SK-N-SH treated with all-trans-retinoic acid at 6 μM for 48 hours (cell line): Measurements from ENCODE around the gene ANAPC13.

Experiments
- ATAC-seq: fragments of 200-7000 bp; cut with Tn5 transposase; 3 replicates; pipeline ENCODE4 v1.9.1; 2020; ENCODE audit warnings: mild to moderate bottlenecking, moderate library complexity
- ARNTL ChIP-seq: fragments of 450-650 bp; formaldehyde crosslinking; IDR thresholded peaks from 2 replicates; pipeline ENCODE4 v1.5.0; 2020; ENCODE audit warnings: low read depth, mild to moderate bottlenecking, moderate library complexity, borderline replicate concordance
- BACH2 ChIP-seq: fragments of 250-450 bp; sonication (Bioruptor Pico); IDR thresholded peaks from 2 replicates; pipeline ENCODE4 v1.9.0; 2021; ENCODE audit warnings: mild to moderate bottlenecking, borderline replicate concordance
- CREB5 ChIP-seq: fragments of 250-450 bp; sonication (Bioruptor Pico); IDR thresholded peaks from 2 replicates; pipeline ENCODE4 v1.5.1; 2020; ENCODE audit warnings: low read depth, mild to moderate bottlenecking, moderate library complexity
- CSDC2 ChIP-seq: fragments of 250-450 bp; sonication (Bioruptor Pico); IDR thresholded peaks from 2 replicates; pipeline ENCODE4 v1.5.0; 2020; ENCODE audit warnings: mild to moderate bottlenecking, moderate library complexity
- CSRNP3 ChIP-seq: fragments of 250-450 bp; sonication (Bioruptor Pico); IDR thresholded peaks from 2 replicates; pipeline ENCODE4 v1.5.1; 2021; ENCODE audit warnings: mild to moderate bottlenecking, moderate library complexity
- ESRRG ChIP-seq: fragments of 250-450 bp; sonication (Bioruptor Pico); IDR thresholded peaks from 2 replicates; pipeline ENCODE4 v1.6.1; 2021; ENCODE audit warnings: mild to moderate bottlenecking
- GLIS3 ChIP-seq: fragments of 250-450 bp; sonication (Bioruptor Pico); IDR thresholded peaks from 2 replicates; pipeline ENCODE4 v1.5.0; 2020; ENCODE audit warnings: mild to moderate bottlenecking, moderate library complexity
- ISL1 ChIP-seq: fragments of 250-450 bp; sonication (Bioruptor Pico); IDR thresholded peaks from 2 replicates; pipeline ENCODE4 v2.1.2; 2022; ENCODE audit warnings: mild to moderate bottlenecking, moderate library complexity
- OSR1 ChIP-seq: fragments of 250-450 bp; sonication (Bioruptor Pico); IDR thresholded peaks from 2 replicates; pipeline ENCODE4 v1.8.0; 2022; ENCODE audit warnings: moderate library complexity, mild to moderate bottlenecking, inconsistent platforms
- PPARA ChIP-seq: fragments of 250-450 bp; sonication (Bioruptor Pico); IDR thresholded peaks from 2 replicates; pipeline ENCODE4 v1.5.0; 2020; ENCODE audit warnings: mild to moderate bottlenecking, borderline replicate concordance
- RARB ChIP-seq: fragments of 250-450 bp; sonication (Bioruptor Pico); IDR thresholded peaks from 2 replicates; pipeline ENCODE4 v1.8.0; 2021; ENCODE audit warnings: mild to moderate bottlenecking, moderate library complexity
- SNAI2 ChIP-seq: fragments of 250-450 bp; sonication (Bioruptor Pico); IDR thresholded peaks from 2 replicates; pipeline ENCODE4 v1.5.0; 2020; ENCODE audit warnings: mild to moderate bottlenecking, moderate library complexity
- TCF4 ChIP-seq: fragments of 250-450 bp; sonication (Bioruptor Pico); IDR thresholded peaks from 2 replicates; pipeline ENCODE4 v1.8.0; 2021; ENCODE audit warnings: mild to moderate bottlenecking, moderate library complexity, borderline replicate concordance
- TOX ChIP-seq: fragments of 250-450 bp; sonication (Bioruptor Pico); IDR thresholded peaks from 2 replicates; pipeline ENCODE4 v1.8.0; 2021; ENCODE audit warnings: mild to moderate bottlenecking, moderate library complexity, borderline replicate concordance
- ZC3H10 ChIP-seq: fragments of 250-450 bp; sonication (Bioruptor Pico); IDR thresholded peaks from 2 replicates; pipeline ENCODE4 v1.5.1; 2021; ENCODE audit warnings: mild to moderate bottlenecking, moderate library complexity
- ZFP3 ChIP-seq: fragments of 250-450 bp; sonication (Bioruptor Pico); IDR thresholded peaks from 2 replicates; pipeline ENCODE4 v1.5.0; 2020; ENCODE audit warnings: mild to moderate bottlenecking, moderate library complexity
- ZFP30 ChIP-seq: fragments of 450-650 bp; formaldehyde crosslinking; IDR thresholded peaks from 2 replicates; pipeline ENCODE4 v1.5.0; 2022; ENCODE audit warnings: mild to moderate bottlenecking, moderate library complexity
- ZNF70 ChIP-seq: fragments of 450-650 bp; formaldehyde crosslinking; IDR thresholded peaks from 2 replicates; pipeline ENCODE4 v1.5.0; 2020; ENCODE audit warnings: mild to moderate bottlenecking, moderate library complexity
- TF ChIP-seq, protein P1 (sequence below): fragments of 250-450 bp; sonication (Bioruptor Pico); IDR thresholded peaks from 2 replicates; pipeline ENCODE4 v1.8.0; 2021; ENCODE audit warnings: low read depth, mild to moderate bottlenecking, moderate library complexity, borderline replicate concordance
- TF ChIP-seq, protein P2 (sequence below): fragments of 250-450 bp; sonication (Bioruptor Pico); IDR thresholded peaks from 2 replicates; pipeline ENCODE4 v1.5.0; 2020; ENCODE audit warnings: mild to moderate bottlenecking, moderate library complexity

Gene ANAPC13

DNA sequence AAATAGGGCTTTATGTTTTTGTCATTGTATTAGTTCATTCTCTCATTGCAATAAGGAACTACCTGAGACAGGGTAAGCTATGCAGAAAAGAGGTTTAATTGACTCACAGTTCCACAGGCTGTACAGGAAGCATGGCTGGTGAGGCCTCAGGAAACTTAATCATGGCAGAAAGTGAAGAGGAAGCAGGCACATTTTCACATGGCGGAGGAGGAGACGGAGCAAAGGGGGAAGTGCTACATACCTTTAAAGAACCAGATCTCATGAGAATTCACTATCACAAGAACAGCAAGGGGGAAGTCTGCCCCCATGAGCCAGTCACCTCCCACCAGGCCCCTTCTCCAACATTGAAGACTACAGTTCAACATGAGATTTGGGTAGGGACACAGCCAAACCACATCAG lies 25.7 kb upstream of the ANAPC13 start:
- no peak for ATAC-seq
- TF ChIP-seq, protein P1, sequence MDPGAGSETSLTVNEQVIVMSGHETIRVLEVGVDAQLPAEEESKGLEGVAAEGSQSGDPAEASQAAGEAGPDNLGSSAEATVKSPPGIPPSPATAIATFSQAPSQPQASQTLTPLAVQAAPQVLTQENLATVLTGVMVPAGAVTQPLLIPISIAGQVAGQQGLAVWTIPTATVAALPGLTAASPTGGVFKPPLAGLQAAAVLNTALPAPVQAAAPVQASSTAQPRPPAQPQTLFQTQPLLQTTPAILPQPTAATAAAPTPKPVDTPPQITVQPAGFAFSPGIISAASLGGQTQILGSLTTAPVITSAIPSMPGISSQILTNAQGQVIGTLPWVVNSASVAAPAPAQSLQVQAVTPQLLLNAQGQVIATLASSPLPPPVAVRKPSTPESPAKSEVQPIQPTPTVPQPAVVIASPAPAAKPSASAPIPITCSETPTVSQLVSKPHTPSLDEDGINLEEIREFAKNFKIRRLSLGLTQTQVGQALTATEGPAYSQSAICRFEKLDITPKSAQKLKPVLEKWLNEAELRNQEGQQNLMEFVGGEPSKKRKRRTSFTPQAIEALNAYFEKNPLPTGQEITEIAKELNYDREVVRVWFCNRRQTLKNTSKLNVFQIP (CRISPR knock-in tag): no peak
- no peak for TF ChIP-seq CREB5 (CRISPR knock-in tag)
- no peak for TF ChIP-seq OSR1 (CRISPR knock-in tag)
- TF ChIP-seq, protein P2, sequence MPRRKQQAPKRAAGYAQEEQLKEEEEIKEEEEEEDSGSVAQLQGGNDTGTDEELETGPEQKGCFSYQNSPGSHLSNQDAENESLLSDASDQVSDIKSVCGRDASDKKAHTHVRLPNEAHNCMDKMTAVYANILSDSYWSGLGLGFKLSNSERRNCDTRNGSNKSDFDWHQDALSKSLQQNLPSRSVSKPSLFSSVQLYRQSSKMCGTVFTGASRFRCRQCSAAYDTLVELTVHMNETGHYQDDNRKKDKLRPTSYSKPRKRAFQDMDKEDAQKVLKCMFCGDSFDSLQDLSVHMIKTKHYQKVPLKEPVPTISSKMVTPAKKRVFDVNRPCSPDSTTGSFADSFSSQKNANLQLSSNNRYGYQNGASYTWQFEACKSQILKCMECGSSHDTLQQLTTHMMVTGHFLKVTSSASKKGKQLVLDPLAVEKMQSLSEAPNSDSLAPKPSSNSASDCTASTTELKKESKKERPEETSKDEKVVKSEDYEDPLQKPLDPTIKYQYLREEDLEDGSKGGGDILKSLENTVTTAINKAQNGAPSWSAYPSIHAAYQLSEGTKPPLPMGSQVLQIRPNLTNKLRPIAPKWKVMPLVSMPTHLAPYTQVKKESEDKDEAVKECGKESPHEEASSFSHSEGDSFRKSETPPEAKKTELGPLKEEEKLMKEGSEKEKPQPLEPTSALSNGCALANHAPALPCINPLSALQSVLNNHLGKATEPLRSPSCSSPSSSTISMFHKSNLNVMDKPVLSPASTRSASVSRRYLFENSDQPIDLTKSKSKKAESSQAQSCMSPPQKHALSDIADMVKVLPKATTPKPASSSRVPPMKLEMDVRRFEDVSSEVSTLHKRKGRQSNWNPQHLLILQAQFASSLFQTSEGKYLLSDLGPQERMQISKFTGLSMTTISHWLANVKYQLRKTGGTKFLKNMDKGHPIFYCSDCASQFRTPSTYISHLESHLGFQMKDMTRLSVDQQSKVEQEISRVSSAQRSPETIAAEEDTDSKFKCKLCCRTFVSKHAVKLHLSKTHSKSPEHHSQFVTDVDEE: no peak
- TF ChIP-seq BACH2: no peak
- TF ChIP-seq ARNTL (CRISPR knock-in tag): no peak
- no peak for TF ChIP-seq TOX
- no peak for TF ChIP-seq ISL1 (CRISPR knock-in tag)
- no peak for TF ChIP-seq ESRRG (CRISPR knock-in tag)
- no peak for TF ChIP-seq ZFP30 (CRISPR knock-in tag)
- no peak for TF ChIP-seq ZFP3 (CRISPR knock-in tag)
- no peak for TF ChIP-seq TCF4
- TF ChIP-seq CSDC2 (CRISPR knock-in tag): no peak
- TF ChIP-seq GLIS3 (CRISPR knock-in tag): no peak
- TF ChIP-seq, all 23 proteins: peak for 0

DNA sequence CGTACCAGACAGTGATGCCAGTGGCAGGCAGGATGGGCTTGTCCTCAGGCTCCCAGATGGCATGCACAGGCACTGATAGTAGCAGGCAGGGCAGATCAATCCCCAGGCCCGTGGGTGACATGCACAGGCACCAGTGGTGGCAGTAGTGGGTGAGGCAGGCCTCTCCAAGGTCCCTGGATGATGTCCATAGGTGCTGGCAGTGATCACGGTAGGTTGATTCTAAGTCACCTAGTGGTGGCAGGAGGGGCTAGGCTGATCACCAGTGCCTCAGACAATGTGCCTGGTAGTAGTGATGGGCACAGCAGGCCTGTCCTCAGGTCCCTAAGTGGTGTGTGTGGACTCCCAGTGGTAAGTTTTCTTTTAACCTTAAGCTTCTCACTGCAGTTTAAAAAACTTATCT lies 19.7 kb upstream of the ANAPC13 start:
- TF ChIP-seq RARB (CRISPR knock-in tag) (no peak), BACH2 (no peak), PPARA (no peak), CSRNP3 (no peak), ZNF70 (CRISPR knock-in tag) (no peak), ISL1 (CRISPR knock-in tag) (no peak), ARNTL (CRISPR knock-in tag) (no peak)
- TF ChIP-seq, protein P1 (CRISPR knock-in tag): no peak
- ATAC-seq: no peak

GRCh38 chr3:134504132-134504531 lies 18.3 kb upstream of the ANAPC13 start:
- ATAC-seq: no peak
- TF ChIP-seq PPARA (no peak), ZNF70 (CRISPR knock-in tag) (no peak), SNAI2 (CRISPR knock-in tag) (no peak), CREB5 (CRISPR knock-in tag) (no peak)

- no peak for ATAC-seq
- TF ChIP-seq ZC3H10 (CRISPR knock-in tag) (no peak), TOX (no peak), PPARA (no peak), CSRNP3 (no peak)
These were observed 17.5 kb upstream of the ANAPC13 start for GRCh38 chr3:134503266-134503665.
